HL-60 (cell line): ENCODE data around the gene PLEKHA8.

Source experiments
- DNase-seq, 2 experiments: peaks; one replicate each; pipeline ENCODE4 v3.0.0-alpha.2; 2010 to 2020; ENCODE audit warnings: low read depth in 1 of 2, low spot score in 1 of 2
- H3K27ac ChIP-seq: fragments of 250-450 bp; sonication (Bioruptor Pico); replicated peaks from 2 replicates; pipeline ENCODE4 v1.5.1; 2020; ENCODE audit warnings: mild to moderate bottlenecking, moderate library complexity
- H3K27me3 ChIP-seq: fragments of 250-450 bp; sonication (Bioruptor Pico); 2 replicates; pipeline ENCODE4 v1.5.1; 2021; ENCODE audit warnings: mild to moderate bottlenecking, moderate library complexity; ENCODE audit not compliant: insufficient read depth, poor library complexity, severe bottlenecking
- H3K4me3 ChIP-seq: replicated peaks from 2 replicates; pipeline ENCODE4 v1.5.1; 2011; ENCODE audit warnings: mild to moderate bottlenecking, control low read depth, low read length; ENCODE audit not compliant: insufficient read depth
- GABPA ChIP-seq: IDR thresholded peaks from 2 replicates; pipeline ENCODE4 v1.6.1; 2012; ENCODE audit warnings: low read depth
- POLR2AphosphoS5 ChIP-seq: IDR thresholded peaks from 2 replicates; pipeline ENCODE4 v1.6.1; 2012; ENCODE audit warnings: low read depth
- SPI1 ChIP-seq: IDR thresholded peaks from 2 replicates; pipeline ENCODE4 v1.6.1; 2012; ENCODE audit warnings: low read depth, mild to moderate bottlenecking, borderline replicate concordance
- TF ChIP-seq, protein P1 (sequence below): IDR thresholded peaks from one replicate; pipeline ENCODE4 v1.5.1; 2011; ENCODE audit warnings: low read length, control low read depth, inconsistent platforms; ENCODE audit not compliant: insufficient read depth
- TF ChIP-seq, protein P2 (sequence below): IDR thresholded peaks from 2 replicates; pipeline ENCODE4 v1.6.1; 2012; ENCODE audit warnings: low read depth; ENCODE audit not compliant: insufficient replicate concordance

PLEKHA8 gene

DNA sequence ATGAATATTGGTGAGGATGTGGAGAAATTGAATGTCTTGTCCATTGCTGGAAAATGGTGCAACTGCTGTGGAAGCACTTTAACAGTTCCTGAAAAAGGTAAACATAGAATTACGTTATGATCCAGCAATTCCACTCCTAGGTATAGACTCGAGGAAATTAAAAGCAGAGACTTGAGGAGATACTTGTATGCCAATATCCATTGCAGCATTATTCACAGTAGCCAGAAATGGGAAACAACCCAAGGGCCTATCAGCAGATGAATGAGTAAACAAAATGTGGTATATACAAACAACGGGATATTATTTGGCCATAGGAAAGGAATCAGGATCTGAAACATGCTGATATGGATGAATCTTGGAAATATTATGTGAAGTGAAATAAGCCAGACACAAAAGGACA is 74.1 kb downstream of the PLEKHA8 start:
- Histone ChIP-seq H3K27ac (no peak overlapping the region), H3K4me3 (no peak overlapping the region), H3K27me3 (no peaks in the 10 kb centered on the region)
- TF ChIP-seq, protein P1, sequence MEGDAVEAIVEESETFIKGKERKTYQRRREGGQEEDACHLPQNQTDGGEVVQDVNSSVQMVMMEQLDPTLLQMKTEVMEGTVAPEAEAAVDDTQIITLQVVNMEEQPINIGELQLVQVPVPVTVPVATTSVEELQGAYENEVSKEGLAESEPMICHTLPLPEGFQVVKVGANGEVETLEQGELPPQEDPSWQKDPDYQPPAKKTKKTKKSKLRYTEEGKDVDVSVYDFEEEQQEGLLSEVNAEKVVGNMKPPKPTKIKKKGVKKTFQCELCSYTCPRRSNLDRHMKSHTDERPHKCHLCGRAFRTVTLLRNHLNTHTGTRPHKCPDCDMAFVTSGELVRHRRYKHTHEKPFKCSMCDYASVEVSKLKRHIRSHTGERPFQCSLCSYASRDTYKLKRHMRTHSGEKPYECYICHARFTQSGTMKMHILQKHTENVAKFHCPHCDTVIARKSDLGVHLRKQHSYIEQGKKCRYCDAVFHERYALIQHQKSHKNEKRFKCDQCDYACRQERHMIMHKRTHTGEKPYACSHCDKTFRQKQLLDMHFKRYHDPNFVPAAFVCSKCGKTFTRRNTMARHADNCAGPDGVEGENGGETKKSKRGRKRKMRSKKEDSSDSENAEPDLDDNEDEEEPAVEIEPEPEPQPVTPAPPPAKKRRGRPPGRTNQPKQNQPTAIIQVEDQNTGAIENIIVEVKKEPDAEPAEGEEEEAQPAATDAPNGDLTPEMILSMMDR = no peak
- no peak for TF ChIP-seq GABPA
- no peak for TF ChIP-seq SPI1
- TF ChIP-seq POLR2AphosphoS5 = no peak
- TF ChIP-seq, protein P2, sequence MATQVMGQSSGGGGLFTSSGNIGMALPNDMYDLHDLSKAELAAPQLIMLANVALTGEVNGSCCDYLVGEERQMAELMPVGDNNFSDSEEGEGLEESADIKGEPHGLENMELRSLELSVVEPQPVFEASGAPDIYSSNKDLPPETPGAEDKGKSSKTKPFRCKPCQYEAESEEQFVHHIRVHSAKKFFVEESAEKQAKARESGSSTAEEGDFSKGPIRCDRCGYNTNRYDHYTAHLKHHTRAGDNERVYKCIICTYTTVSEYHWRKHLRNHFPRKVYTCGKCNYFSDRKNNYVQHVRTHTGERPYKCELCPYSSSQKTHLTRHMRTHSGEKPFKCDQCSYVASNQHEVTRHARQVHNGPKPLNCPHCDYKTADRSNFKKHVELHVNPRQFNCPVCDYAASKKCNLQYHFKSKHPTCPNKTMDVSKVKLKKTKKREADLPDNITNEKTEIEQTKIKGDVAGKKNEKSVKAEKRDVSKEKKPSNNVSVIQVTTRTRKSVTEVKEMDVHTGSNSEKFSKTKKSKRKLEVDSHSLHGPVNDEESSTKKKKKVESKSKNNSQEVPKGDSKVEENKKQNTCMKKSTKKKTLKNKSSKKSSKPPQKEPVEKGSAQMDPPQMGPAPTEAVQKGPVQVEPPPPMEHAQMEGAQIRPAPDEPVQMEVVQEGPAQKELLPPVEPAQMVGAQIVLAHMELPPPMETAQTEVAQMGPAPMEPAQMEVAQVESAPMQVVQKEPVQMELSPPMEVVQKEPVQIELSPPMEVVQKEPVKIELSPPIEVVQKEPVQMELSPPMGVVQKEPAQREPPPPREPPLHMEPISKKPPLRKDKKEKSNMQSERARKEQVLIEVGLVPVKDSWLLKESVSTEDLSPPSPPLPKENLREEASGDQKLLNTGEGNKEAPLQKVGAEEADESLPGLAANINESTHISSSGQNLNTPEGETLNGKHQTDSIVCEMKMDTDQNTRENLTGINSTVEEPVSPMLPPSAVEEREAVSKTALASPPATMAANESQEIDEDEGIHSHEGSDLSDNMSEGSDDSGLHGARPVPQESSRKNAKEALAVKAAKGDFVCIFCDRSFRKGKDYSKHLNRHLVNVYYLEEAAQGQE = no peak
- DNase-seq = no peak

DNA sequence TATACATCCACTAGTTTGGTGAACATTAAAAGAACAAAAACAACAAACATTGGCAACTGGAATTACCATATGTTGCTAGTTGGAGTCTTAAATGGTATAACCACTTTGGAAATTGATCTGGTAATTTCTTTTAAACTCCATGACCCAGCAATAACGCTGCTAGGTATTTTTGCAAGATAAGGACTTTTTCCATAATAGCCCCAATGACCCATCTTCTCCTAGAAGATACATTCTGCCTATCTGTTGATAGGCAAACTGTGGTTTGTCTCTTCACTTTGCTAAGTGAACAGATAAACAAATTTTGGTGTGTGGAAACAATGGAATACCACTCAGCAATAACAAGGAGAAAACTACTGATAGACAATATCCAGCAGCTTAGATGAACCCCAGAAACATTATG is 75.9 kb downstream of the PLEKHA8 start:
- H3K4me3 ChIP-seq = no peak overlapping the region
- H3K27ac ChIP-seq = no peak overlapping the region
- no peak for DNase-seq
- TF ChIP-seq, protein P2 = no peak
- TF ChIP-seq GABPA (no peak), POLR2AphosphoS5 (no peak), SPI1 (no peak)
- TF ChIP-seq, protein P1 = no peak
- H3K27me3 ChIP-seq = no peaks in the 10 kb centered on the region

DNA sequence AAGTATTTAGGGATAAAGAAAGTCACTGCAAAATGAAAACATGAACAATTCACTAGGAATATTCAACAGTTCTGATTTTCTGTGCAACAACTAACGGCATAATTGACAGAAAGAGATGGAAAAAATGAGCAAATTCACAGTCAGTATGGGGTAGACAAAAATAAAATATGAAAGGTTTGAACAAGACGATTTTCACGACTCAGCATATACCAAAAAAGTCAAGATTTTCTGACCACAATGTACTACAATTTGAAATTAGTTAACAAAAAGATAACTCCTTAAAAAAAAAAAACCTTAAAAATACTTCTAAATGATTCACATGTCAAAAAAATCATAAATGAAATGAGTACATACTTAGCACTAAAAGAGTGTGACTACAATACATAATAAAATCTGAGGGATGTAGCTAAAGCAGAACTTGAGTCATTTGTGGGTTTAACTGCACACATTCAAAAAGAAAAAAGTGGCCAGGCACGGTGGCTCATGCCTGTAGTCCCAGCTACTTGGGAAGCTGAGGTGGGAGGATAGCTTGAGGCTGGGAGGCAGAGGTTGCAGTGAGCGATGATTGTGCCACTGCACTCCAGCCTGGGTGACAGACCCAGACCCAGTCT is 84.0 kb downstream of the PLEKHA8 start:
- no peaks in the 10 kb centered on the region for H3K27me3 ChIP-seq
- H3K4me3 ChIP-seq = no peak overlapping the region
- no peak for TF ChIP-seq SPI1
- TF ChIP-seq, protein P2 = no peak
- TF ChIP-seq, protein P1 = no peak
- no peak for TF ChIP-seq POLR2AphosphoS5
- no peak for TF ChIP-seq GABPA
- H3K27ac ChIP-seq = no peak overlapping the region
- no peak for DNase-seq
